Measurements from ENCODE around the gene ADAMTS8. TPM values are rescaled to one million over a fixed set of nuclear protein-coding genes. Genes with fewer than 3 reads are reported as not detected.
A peak's percentile ranks its signal among the peaks of the same experiment; 100 is the strongest.

The ADAMTS8 gene
- total RNA-seq, 2 donors from 2014 or later, result 2.5 to 7.8 TPM

DNA sequence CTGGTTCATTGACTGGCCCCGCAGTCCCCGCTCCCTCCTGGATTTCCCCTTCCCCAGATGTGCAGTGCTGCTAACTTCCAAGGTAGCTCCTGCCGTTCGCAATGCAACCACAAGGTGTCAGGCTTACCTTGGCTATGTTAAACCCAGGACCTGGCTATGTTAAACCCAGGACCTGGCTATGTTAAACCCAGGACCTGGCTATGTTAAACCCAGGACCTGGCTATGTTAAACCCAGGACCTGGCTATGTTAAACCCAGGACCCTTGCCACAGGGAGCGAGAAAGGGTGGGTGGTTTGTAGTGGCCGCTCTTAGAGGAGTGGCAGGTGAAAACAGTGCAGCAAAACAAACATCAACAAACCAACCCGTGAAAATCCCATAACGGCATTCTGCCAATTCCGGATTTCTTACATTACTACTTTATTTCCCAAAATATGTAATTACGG, 2.9 kb upstream of the ADAMTS8 start:
- no peaks in the 10 kb centered on the region for H3K36me3 ChIP-seq
- H3K27ac ChIP-seq, result no peak overlapping the region
- no peaks in the 10 kb centered on the region for H3K9me3 ChIP-seq
- no peak overlapping the region for H3K4me3 ChIP-seq
- TF ChIP-seq, protein P1, sequence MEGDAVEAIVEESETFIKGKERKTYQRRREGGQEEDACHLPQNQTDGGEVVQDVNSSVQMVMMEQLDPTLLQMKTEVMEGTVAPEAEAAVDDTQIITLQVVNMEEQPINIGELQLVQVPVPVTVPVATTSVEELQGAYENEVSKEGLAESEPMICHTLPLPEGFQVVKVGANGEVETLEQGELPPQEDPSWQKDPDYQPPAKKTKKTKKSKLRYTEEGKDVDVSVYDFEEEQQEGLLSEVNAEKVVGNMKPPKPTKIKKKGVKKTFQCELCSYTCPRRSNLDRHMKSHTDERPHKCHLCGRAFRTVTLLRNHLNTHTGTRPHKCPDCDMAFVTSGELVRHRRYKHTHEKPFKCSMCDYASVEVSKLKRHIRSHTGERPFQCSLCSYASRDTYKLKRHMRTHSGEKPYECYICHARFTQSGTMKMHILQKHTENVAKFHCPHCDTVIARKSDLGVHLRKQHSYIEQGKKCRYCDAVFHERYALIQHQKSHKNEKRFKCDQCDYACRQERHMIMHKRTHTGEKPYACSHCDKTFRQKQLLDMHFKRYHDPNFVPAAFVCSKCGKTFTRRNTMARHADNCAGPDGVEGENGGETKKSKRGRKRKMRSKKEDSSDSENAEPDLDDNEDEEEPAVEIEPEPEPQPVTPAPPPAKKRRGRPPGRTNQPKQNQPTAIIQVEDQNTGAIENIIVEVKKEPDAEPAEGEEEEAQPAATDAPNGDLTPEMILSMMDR (IDR thresholded peaks at IDR 0.05), result peak; percentile 73 to 74
- H3K4me1 ChIP-seq, result peaks cover 0 to 34% of the 10 kb centered on the region in 2 donors
- H3K27me3 ChIP-seq, result peaks cover 0 to 4% of the 10 kb centered on the region in 2 donors
- DNase-seq (ENCODE audit: low spot score), result peak; percentile 82

DNA sequence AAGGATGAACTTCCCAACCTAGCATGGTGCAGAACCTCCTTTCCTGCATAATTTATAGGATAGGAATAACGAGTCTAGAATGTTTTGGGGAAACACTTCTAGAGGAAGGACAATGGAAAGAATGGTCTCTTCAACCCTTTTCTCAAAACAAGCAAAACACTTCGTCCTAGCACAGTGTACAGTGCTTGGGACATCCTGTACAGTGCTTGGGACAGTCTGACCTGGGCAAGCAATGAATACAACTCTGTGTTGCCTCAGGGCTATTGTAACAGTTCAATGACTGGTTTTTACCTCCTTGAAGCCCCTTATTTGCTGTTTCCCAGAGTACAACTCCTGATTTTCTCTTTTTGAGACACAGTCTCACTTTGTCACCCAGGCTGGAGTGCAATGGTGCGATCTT, 1.6 kb upstream of the ADAMTS8 start:
- no peak overlapping the region for H3K27ac ChIP-seq
- TF ChIP-seq, protein P1 (IDR thresholded peaks at IDR 0.05), result no peak
- H3K4me3 ChIP-seq, result no peak overlapping the region
- H3K4me1 ChIP-seq, result peaks cover 0 to 25% of the 10 kb centered on the region in 2 donors
- peaks cover 0 to 4% of the 10 kb centered on the region in 2 donors for H3K27me3 ChIP-seq
- H3K36me3 ChIP-seq, result no peaks in the 10 kb centered on the region
- no peaks in the 10 kb centered on the region for H3K9me3 ChIP-seq
- DNase-seq (ENCODE audit: low spot score), result no peak

DNA sequence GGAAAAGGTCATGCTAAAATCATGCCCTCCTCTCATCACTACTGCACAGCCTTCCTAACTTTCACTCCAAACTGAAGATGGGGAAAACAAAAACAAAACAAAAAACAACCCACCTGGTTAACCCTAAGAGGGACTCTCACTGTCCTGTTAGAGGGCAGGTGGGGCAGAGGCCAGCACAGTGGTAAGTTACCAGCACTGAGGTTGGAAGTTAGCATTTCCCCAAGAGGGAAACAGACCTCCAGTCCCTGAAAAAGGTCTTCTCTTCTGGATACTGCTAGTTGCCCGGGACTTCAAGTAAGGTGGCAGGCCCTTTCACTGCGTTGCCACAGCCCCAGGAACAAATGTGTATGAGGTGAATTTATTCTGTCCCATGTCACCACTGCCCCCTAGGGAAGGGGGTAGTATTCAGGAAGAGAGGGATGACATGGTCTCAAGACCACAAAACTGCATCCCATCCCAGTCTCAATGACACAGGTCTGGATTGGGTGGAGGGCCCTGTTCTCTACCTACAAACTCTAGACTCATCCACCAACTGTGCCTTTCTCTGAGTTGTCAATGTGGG, 792 bp upstream of the ADAMTS8 start:
- peaks cover 0 to 4% of the 10 kb centered on the region in 2 donors for H3K27me3 ChIP-seq
- no peak overlapping the region for H3K4me3 ChIP-seq
- H3K36me3 ChIP-seq, result no peaks in the 10 kb centered on the region
- peaks cover 0 to 25% of the 10 kb centered on the region in 2 donors for H3K4me1 ChIP-seq
- no peak for DNase-seq (ENCODE audit: low spot score)
- TF ChIP-seq, protein P1 (IDR thresholded peaks at IDR 0.05), result no peak
- H3K27ac ChIP-seq, result no peak overlapping the region
- no peaks in the 10 kb centered on the region for H3K9me3 ChIP-seq

DNA sequence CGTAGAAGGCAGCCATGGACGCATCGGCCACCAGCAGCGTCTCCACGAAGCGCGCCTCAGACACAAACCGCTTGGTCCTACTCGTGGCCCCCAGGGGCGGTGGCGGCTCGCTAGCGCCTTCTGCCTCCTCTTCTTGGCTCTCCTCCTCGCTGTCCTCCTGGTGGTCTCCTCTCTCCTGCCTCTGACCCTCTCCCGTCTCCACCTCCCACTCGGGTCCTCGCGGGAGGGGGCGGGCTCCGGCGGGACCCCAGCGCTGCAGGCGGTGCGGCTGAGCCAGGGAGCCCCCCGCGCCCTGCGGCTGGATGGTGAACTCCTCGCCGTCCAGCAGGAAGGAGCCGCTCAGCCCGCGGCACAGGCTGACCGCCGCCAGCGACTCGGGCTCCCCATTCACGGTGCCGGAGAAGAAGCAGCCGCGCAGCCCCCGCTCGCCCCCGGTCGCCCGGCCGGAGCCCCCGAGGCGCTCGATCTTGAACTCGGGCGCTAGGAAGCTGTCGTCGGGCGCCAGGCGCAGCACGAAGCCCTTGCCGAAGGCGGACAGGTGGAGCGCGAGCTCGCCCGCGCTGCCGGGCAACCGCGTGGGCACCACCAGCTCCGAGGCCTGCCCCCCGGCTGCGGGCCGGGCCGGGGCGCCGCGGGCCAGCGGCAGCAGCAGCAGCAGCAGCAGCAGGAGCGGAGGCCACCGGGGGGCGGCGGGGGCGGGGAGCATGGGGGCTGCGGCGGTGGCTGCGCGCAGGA, 661 bp downstream of the ADAMTS8 start:
- DNase-seq (ENCODE audit: low spot score), result no peak
- Histone ChIP-seq H3K9me3 (no peaks in the 10 kb centered on the region), H3K4me3 (peak overlapping the region; percentile 35 to 55), H3K4me1 (peaks cover 0 to 25% of the 10 kb centered on the region in 2 donors), H3K27me3 (peaks cover 0 to 4% of the 10 kb centered on the region in 2 donors), H3K36me3 (no peaks in the 10 kb centered on the region), H3K27ac (peak overlapping the region in 1 of 2 donors; percentile 54)
- TF ChIP-seq, protein P1 (IDR thresholded peaks at IDR 0.05), result peak in 1 of 2 donors; percentile 51

DNA sequence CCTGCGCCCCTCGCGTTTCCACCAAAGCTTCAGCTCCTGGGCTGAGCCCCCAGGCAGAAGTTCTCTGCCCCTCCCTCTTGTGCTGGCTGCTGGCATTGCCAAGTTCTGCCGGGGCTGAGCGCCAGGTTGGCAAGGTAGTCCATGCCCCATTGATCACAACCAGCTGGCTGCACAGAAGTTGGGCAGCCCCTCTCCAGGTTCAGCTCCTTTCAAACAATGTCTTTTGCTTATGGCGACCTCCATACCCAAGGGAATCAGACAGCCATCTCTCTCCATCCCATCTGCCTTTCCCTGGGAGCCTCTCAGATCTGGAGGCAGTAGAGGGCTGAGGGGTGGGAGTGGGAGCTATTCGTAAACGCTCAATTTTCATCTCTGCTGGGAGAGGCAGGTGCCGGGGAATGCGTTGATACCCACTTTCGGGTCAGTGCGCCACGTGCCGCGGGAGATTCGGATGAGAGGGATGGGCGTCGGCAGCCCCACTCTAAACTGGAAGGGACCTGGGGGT, 1.5 kb downstream of the ADAMTS8 start:
- Histone ChIP-seq H3K4me1 (peaks cover 0 to 25% of the 10 kb centered on the region in 2 donors), H3K36me3 (no peaks in the 10 kb centered on the region), H3K27ac (no peak overlapping the region), H3K4me3 (peak overlapping the region; percentile 35 to 55), H3K27me3 (peaks cover 0 to 4% of the 10 kb centered on the region in 2 donors), H3K9me3 (no peaks in the 10 kb centered on the region)
- TF ChIP-seq, protein P1 (IDR thresholded peaks at IDR 0.05), result no peak
- no peak for DNase-seq (ENCODE audit: low spot score)

All from right atrium auricular region (tissue), 2 donors.